HG03095 (cell line): ENCODE data around the gene ODF2.
A peak's percentile ranks its signal among the peaks of the same experiment; 100 is the strongest.
"Not testable (repeated sequence)": the region's sequence is repeated elsewhere in the genome, so short reads cannot be mapped to it uniquely, and the experiment has no call there.

Experiments
- ATAC-seq: cut with Tn5 transposase; IDR thresholded peaks from one replicate; pipeline ENCODE4 v1.9.1; 2021; ENCODE audit warnings: moderate library complexity; ENCODE audit not compliant: unreplicated experiment

Gene ODF2

DNA sequence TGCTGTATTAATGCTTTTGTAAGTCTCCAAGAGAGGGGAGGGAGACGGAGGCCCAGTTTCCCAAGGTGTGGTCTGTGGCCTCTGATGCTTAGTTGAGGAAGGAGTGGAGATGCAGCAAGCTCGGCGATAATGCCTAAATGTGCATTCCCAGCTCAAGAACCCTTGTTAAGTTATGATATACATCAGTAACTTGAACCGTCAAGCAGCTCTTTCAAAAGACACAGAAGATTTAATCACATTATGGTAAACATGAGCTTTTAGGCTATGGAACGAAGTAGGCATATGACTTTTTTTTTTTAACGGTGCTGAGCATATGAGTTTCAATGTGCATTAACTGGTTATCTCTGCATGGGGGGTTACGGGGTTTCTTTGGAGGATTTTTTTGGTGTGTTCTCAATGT is 26.4 kb downstream of the ODF2 start:
- no peak for ATAC-seq

DNA sequence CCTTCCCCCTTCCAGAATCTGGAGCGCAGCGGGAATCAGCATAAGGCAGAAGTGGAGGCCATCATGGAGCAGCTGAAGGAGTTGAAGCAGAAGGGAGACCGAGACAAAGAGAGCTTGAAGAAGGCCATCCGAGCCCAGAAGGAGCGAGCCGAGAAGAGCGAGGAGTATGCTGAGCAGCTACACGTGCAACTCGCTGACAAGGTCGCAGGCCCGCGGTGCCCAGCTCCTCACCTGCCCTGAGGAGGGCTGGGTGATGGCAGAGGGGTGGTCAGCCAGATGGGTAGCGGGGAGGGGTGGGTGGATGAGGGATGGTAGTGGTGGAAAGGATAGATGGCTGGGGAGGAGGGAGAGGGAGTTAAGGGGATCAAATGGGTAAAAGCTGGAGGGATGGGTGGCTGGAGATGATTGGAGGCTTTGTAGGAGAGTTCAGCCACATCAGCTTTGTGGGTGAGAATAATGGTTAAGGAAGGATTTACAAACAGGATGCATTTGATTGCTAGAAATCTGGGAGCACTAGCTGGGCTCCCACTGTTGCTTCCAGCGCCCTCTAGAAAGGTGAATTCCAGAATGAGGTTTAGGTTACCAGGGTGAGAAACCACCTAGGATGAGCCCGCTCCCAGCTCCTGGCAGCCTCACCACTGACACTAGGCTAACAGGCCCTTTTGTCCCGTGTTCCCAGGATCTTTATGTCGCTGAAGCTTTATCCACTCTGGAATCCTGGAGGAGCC is 29.0 kb downstream of the ODF2 start:
- ATAC-seq, result no peak

GRCh38 chr9:128485414-128485855 is 29.6 kb downstream of the ODF2 start:
- no peak for ATAC-seq

GRCh38 chr9:128486201-128486600 is 30.4 kb downstream of the ODF2 start:
- no peak for ATAC-seq

DNA sequence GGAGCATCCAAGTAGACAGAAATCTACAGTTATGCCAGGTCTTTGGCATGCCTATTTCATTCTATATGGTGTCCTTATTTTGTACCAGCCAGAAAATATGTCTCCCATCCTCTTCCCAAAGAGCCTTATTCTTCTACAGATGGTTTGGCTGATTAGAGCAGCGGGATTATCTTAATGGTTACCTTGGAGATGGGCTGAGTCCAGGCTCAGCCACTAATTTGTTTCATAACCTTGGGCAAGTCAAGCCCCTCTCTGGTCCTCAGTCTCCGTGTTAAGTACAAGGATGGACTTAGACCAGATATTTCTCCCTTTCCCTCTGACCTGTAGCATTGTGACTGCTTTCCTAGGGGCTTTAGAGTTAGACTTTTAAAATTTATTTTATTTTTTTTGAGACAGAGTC is 37.6 kb downstream of the ODF2 start:
- no peak for ATAC-seq

DNA sequence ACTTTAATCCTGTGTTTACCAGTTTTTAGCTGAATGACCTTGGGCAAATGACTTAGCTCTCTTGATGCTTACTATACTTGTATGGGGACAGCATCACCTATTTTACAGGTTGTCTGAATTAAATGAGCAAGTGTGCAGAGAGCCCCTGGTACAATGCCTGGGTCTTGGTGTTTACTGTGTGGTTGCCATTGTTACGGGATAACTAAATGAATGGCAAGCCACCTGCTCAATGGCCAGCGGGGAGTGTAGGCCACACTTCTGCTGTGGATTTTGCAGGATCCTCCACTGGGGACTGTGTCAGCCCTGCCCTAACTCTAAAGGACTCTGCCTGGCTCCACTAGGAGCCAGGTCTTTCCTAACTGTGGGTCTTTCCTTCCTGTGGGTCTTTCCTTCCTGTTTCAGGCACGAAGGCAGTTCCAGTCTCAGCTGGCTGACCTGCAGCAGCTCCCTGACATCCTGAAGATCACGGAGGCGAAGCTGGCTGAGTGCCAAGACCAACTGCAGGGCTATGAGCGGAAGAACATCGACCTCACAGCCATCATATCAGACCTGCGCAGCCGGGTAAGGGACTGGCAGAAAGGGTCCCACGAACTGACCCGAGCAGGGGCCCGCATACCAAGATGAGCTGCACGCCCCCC is 38.4 kb downstream of the ODF2 start:
- no peak for ATAC-seq

DNA sequence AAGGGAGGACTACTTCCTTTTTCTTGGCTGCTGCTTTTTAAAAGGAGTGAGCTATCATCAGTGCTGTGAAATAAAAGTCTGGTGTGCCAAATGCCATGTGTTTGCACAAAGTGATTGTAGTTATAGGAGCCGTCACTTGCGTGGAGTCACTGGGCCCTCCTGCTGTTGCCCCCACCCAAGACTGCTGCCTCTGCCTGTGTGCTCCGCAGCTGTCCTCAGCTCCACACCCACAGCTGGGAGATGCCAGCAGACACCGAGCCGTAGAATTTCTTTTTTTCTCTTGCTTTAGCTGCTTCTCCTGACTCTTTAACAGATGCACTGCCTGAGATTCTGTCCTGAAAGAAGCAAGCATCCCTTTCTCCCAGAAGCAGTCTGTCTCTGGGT is 38.9 kb downstream of the ODF2 start:
- ATAC-seq, result no peak

GRCh38 chr9:128495296-128495695 is 39.5 kb downstream of the ODF2 start:
- ATAC-seq, result no peak

DNA sequence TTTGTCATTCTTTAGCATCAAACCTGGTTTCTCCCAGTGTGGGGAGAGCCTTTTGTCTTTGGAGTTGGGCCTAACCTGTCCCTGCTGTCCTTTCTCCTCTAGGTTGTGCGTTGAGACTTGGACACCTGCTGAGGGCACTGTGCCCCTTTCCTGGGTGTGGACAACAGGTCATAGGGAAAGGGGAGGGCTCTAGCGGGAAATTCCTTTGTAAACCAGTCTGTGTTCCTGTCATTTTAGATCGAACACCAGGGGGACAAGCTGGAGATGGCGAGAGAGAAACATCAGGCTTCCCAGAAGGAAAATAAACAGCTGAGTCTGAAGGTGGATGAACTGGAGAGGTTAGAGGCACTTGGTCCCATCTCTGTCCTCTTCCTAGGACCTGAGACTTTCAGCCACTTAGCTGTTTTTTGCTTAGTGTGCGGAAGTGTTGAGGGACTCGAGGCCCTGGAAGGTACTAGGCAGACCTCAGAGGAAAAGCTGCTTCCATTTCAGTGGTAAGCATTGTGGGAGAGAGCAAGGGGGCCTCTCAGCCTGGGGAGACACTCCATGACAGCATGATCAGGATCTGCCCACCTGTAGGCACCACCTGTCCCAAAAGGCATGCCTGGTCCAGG is 40.1 kb downstream of the ODF2 start:
- no peak for ATAC-seq

DNA sequence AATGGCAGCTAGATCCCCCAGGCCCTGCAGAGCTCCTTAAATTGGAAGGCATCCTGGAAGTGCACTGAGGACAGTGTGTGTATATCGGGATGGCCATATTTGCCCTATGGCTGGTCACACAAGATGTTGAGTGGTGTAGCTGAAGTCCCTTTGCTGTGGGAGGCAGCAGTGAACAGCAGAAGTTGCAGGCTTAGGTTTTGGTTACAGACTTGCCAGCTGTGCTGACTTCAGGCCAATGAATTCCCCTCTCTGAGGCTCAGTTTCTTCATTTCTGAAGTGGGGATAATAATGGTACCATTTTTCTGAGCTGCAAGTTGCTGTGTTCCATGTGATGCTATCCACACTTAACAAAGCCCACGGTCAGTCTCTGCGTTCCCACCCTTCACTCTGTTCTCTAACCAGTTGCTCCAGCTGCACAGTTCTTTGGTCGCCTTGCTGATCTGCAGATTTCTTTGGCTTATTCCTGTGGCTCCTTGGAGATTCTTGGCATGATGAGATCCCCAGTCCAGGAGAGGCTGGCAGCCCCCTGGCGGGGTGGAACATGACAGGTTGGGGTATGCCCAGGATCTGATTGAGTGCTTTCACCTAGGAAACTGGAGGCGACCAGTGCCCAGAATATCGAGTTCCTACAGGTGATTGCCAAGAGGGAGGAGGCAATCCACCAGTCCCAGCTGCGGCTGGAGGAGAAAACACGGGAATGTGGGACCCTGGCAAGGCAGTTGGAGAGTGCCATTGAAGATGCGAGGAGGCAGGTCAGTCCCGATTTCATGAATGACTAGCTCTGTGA is 42.2 kb downstream of the ODF2 start:
- no peak for ATAC-seq

DNA sequence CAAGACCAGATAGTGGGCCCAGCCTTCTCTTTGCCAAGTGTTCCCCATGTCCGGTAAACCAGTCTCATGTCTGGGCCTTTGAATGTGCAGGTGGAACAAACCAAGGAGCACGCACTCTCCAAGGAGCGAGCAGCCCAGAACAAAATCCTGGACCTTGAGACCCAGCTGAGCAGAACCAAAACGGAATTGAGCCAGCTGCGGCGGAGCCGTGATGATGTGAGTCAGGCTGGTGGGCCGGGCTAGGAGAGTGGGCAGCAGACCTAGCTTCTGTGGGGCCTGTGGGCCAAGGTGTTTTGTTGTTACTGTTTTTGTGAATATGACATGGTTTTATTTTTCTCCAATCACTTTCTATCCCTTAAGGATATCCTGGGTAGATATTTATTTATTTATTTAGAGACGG is 43.1 kb downstream of the ODF2 start:
- no peak for ATAC-seq

- ATAC-seq, result no peak
Observed at GRCh38 chr9:128499920-128500319, 44.1 kb downstream of the ODF2 start.

- not testable (repeated sequence) for ATAC-seq
Observed at GRCh38 chr9:128503415-128503825, 47.6 kb downstream of the ODF2 start.

- ATAC-seq, result no peak
Observed at GRCh38 chr9:128503870-128504269, 48.1 kb downstream of the ODF2 start.

GRCh38 chr9:128504485-128505413 is 48.9 kb downstream of the ODF2 start, which contains the start of gene GLE1:
GLE1 (plus strand) TSS chr9:128504719; CDS start chr9:128504806, 87 bp downstream.
- ATAC-seq, result peak; percentile 86

- no peak for ATAC-seq
Observed at GRCh38 chr9:128505414-128505765, 49.6 kb downstream of the ODF2 start.

DNA sequence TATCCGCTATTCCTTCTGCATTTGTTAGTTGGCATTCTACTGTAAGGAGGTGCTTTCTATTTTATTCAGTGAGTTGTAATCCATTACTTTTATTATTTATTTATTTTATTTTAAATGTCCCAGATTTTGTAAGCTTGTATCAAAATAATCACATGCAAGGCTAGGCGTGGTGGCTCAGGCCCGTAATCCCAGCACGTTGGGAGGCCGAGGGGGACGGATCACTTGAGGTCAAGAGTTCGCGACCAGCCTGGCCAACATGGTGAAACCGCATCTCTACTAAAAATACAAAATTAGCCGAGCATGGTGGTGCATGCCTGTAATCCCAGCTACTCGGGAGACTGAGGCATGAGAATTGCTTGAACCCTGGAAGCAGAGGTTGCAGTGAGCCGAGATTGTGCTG is 50.1 kb downstream of the ODF2 start:
- ATAC-seq, result not testable (repeated sequence)

- no peak for ATAC-seq
Observed at GRCh38 chr9:128512820-128513219, 57.0 kb downstream of the ODF2 start.

GRCh38 chr9:128521956-128522355 is 66.2 kb downstream of the ODF2 start:
- ATAC-seq, result no peak

DNA sequence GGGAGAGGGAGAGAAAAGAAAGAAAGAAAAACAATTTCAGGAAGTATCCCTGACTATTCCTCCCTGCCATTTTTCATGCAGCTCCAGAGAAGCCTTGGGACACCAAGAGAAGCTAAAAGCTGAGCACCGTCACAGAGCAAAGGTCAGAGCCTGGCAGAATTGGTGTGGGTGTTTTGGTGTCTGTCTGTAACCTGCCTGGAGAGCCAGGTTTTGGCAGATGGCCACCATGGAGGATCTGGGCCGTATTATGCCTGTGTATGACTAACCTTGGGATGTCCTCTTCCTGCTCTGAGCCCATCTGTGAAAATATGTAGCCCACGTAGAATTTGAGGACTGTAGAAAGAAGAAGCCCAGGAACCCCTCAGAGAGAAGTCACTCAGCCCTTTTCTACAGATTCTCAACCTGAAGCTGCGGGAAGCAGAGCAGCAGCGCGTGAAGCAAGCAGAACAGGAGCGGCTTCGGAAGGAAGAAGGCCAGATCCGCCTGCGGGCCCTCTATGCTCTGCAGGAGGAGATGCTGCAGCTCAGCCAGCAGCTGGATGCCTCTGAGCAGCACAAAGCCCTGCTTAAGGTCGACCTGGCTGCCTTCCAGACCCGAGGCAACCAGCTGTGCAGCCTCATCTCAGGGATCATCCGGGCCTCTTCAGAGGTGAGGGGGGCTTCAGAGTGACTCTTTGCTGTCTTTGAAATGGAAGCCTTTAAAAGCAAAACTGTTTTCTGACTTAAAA is 67.6 kb downstream of the ODF2 start:
- no peak for ATAC-seq
